K562 (cell line): ENCODE data around the gene CSTF1. TPM values are rescaled to one million over a fixed set of nuclear protein-coding genes. Genes with fewer than 3 reads are reported as not detected.

ENCODE experiments used
- ATAC-seq: fragments of 200-7000 bp; cut with Tn5 transposase; 3 replicates; pipeline ENCODE4 v1.9.1; 2020; ENCODE audit warnings: moderate library complexity
- BruUV-seq: library from RNA; stranded (reverse); fragments of 400-500 nt; replicated peaks from 2 replicates; lab custom pipeline; 2021; lab: Mats Ljungman, UMichigan
- CTCF ChIA-PET: fragments of 300-600 bp; formaldehyde crosslinking; extraction: SDS; loops from one replicate; lab custom pipeline; 2021; ENCODE audit warnings: low intra/inter-chr PET ratio; lab: Yijun Ruan, JAX
- POLR2A ChIA-PET: fragments of 300-600, 350-650 bp; sonication (Branson Sonifier 250); formaldehyde crosslinking; extraction: SDS; loops from one replicate; lab custom pipeline; 2021; ENCODE audit warnings: antibody characterized with exemption, inconsistent platforms; lab: Yijun Ruan, JAX
- DNase-seq, 4 experiments: peaks; one replicate each; pipeline versions ENCODE4 v3.0.0 to v3.0.0-alpha.2; 2011 to 2018; ENCODE audit warnings: low spot score in 3 of 4, mixed read lengths in 3 of 4; ENCODE audit errors: extremely low read depth in 1 of 4
- FAIRE-seq: peaks from 2 replicates; lab custom pipeline; 2011; peaks lifted over from hg19 to GRCh38; lab: Jason Lieb, UNC
- H2AFZ ChIP-seq: 2 replicates; pipeline ENCODE4 v1.6.0; 2011; ENCODE audit warnings: low read depth, low read length, control low read depth, inconsistent platforms
- H3K27ac ChIP-seq: fragments of 200-600 bp; 3 replicates; pipeline ENCODE4 v1.8.0; 2011; ENCODE audit warnings: low read depth, mild to moderate bottlenecking, control low read depth, inconsistent platforms, low read length, moderate library complexity, mixed read lengths; ENCODE audit errors: extremely low read depth
- H3K27me3 ChIP-seq, 2 experiments: fragments of 300-600 bp in 1 of 2; 2 replicates in 1 of 2; 3 replicates in 1 of 2; pipeline versions ENCODE4 v1.6.0 to v1.8.0; 2011; ENCODE audit warnings: inconsistent platforms in 2 of 2, low read length in 2 of 2, mild to moderate bottlenecking in 1 of 2, mixed read lengths in 1 of 2, moderate library complexity in 1 of 2; ENCODE audit not compliant: control insufficient read depth in 2 of 2, insufficient read depth in 2 of 2
- H3K36me3 ChIP-seq: fragments of 300-600 bp; 3 replicates; pipeline ENCODE4 v1.8.0; 2011; ENCODE audit warnings: mild to moderate bottlenecking, low read length, inconsistent platforms; ENCODE audit not compliant: control insufficient read depth, insufficient read depth
- H3K4me1 ChIP-seq, 2 experiments: fragments of 200-600 bp in 1 of 2; replicated peaks in 1 of 2; 2 replicates in 1 of 2; 3 replicates in 1 of 2; pipeline versions ENCODE4 v1.5.1 to v1.8.0; 2011; ENCODE audit warnings: inconsistent platforms in 2 of 2, low read length in 2 of 2, mild to moderate bottlenecking in 1 of 2, mixed read lengths in 1 of 2, moderate library complexity in 1 of 2; ENCODE audit not compliant: control insufficient read depth in 2 of 2, insufficient read depth in 2 of 2
- H3K4me2 ChIP-seq: 2 replicates; pipeline ENCODE4 v1.6.1; 2011; ENCODE audit warnings: low read length, control low read depth, inconsistent platforms, mixed read lengths; ENCODE audit not compliant: insufficient read depth
- H3K4me3 ChIP-seq: fragments of 200-600 bp; sonication (generic), shearing (Covaris generic); 2 replicates; pipeline ENCODE4 v1.5.1; 2016; ENCODE audit warnings: control low read depth, inconsistent platforms
- H3K79me2 ChIP-seq: fragments of 200-600 bp; 3 replicates; pipeline ENCODE4 v1.8.0; 2011; ENCODE audit warnings: low read length, inconsistent platforms; ENCODE audit not compliant: control insufficient read depth, insufficient read depth
- H3K9ac ChIP-seq, 2 experiments: 2 replicates each; pipeline versions ENCODE4 v1.6.0 to v1.6.1; 2011; ENCODE audit warnings: low read depth in 2 of 2, low read length in 2 of 2, control low read depth in 1 of 2, inconsistent platforms in 1 of 2, mild to moderate bottlenecking in 1 of 2, mixed read lengths in 1 of 2; ENCODE audit not compliant: insufficient read depth in 1 of 2
- H3K9me1 ChIP-seq: one replicate; pipeline ENCODE4 v1.6.0; 2011; ENCODE audit warnings: inconsistent platforms, mild to moderate bottlenecking, low read length, moderate library complexity; ENCODE audit not compliant: control insufficient read depth, insufficient read depth
- H3K9me3 ChIP-seq: replicated peaks from 2 replicates; pipeline ENCODE4 v1.5.1; 2011; ENCODE audit warnings: low read depth, low read length, inconsistent platforms; ENCODE audit not compliant: control insufficient read depth, insufficient read depth
- H4K20me1 ChIP-seq: replicated peaks from 2 replicates; pipeline ENCODE4 v1.6.1; 2011; ENCODE audit warnings: low read length, inconsistent platforms, mixed read lengths; ENCODE audit not compliant: control insufficient read depth, insufficient read depth
- BCOR ChIP-seq: fragments of 450-650 bp; IDR thresholded peaks from 2 replicates; pipeline ENCODE4 v1.6.1; 2016
- HDAC2 ChIP-seq: fragments of 450-650 bp; IDR thresholded peaks from 2 replicates; pipeline ENCODE4 v1.6.1; 2016; ENCODE audit warnings: mild to moderate bottlenecking
- NR3C1 ChIP-seq: sonication (generic); formaldehyde crosslinking; IDR thresholded peaks from 2 replicates; pipeline ENCODE4 v1.8.1; 2022; ENCODE audit warnings: missing genetic modification reagents
- RBBP5 ChIP-seq: fragments of 200-600 bp; sonication (generic); IDR thresholded peaks from 2 replicates; pipeline ENCODE4 v1.6.1; 2012; ENCODE audit warnings: borderline replicate concordance, mild to moderate bottlenecking, low read length, control low read depth, inconsistent platforms; ENCODE audit not compliant: insufficient read depth, poor library complexity, severe bottlenecking
- TCF3 ChIP-seq: sonication (generic); formaldehyde crosslinking; IDR thresholded peaks from 2 replicates; pipeline ENCODE4 v1.4.0; 2020; ENCODE audit warnings: mild to moderate bottlenecking, missing genetic modification reagents
- YY1 ChIP-seq, 3 experiments: IDR thresholded peaks; 2 replicates each; pipeline ENCODE4 v1.6.1; 2011; ENCODE audit warnings: low read length in 2 of 3, mild to moderate bottlenecking in 2 of 3, moderate library complexity in 2 of 3, borderline replicate concordance in 1 of 3, control low read depth in 1 of 3, low read depth in 1 of 3; ENCODE audit not compliant: insufficient read depth in 3 of 3, insufficient replicate concordance in 2 of 3, control insufficient read depth in 1 of 3, insufficient read length in 1 of 3; ENCODE audit errors: extremely low read depth in 1 of 3
- ZFP36 ChIP-seq: fragments of 150-350 bp; IDR thresholded peaks from 2 replicates; pipeline ENCODE4 v1.6.1; 2018; ENCODE audit warnings: low read length, low read depth; ENCODE audit not compliant: partially characterized antibody
- WGBS: fragments of 100-300 bp; shearing (Covaris generic); methylation state at CpG from one replicate; pipeline ENCODE4 v1.1.6; 2016; ENCODE audit warnings: low coverage, mixed read lengths; ENCODE audit not compliant: insufficient coverage; ENCODE audit errors: missing lambda C conversion rate; 5-methylcytosine and 5-hydroxymethylcytosine counted together
- in situ Hi-C: fragments of 300-500 bp; cut with MboI; formaldehyde crosslinking; loops from 4 replicates; pipeline ENCODE4 v1.15.0; 2018; ENCODE audit warnings: inconsistent platforms, mixed read lengths
- intact Hi-C: fragments of 100-400 bp; cut with micrococcal nuclease; formaldehyde crosslinking; loops from 2 replicates; pipeline ENCODE4 v1.14.2; 2022
- polyA plus RNA-seq, 8 experiments: library from polyadenylated mRNA; depleted of rRNA in 4 of 8; stranded (reverse) in 5 of 8; unstranded in 3 of 8; fragments of >200 nt; fragmentation: Nextera tagmentation in 2 of 8; fragmentation: Illumina TruSeq in 1 of 8; extraction: Ambion mirVana in 2 of 8; extraction: Trizol in 1 of 8; gene quantifications; 2 replicates each; pipeline versions ENCODE4 v1.2.1 to v1.2.3, GENCODE V29; 2011 to 2014; ENCODE audit warnings: inconsistent platforms in 1 of 8, missing spikeins in 1 of 8
- total RNA-seq, 7 experiments: library from RNA; depleted of rRNA in 6 of 7; stranded (reverse); fragments of >200 nt in 6 of 7; fragmentation: Illumina TruSeq in 2 of 7; extraction: Trizol in 2 of 7; gene quantifications; 2 replicates each; pipeline versions ENCODE4 v1.2.1 to v1.2.3, GENCODE V29; 2011 to 2021; ENCODE audit warnings: low replicate concordance in 1 of 7
- TF ChIP-seq, protein P1 (sequence below), 2 experiments: fragments of 450-650 bp; conservative IDR thresholded peaks; 2 replicates each; pipeline ENCODE4 v1.6.1; 2017; ENCODE audit warnings: mild to moderate bottlenecking in 2 of 2, moderate library complexity in 2 of 2
- TF ChIP-seq, protein P2 (sequence below), 2 experiments: fragments of 450-650 bp in 1 of 2; sonication (generic) in 1 of 2; formaldehyde crosslinking in 1 of 2; IDR thresholded peaks in 1 of 2; conservative IDR thresholded peaks in 1 of 2; 2 replicates each; pipeline versions ENCODE4 v1.6.1 to v1.8.1; 2016 to 2023; ENCODE audit warnings: mild to moderate bottlenecking in 2 of 2, moderate library complexity in 2 of 2, inconsistent platforms in 1 of 2, missing genetic modification reagents in 1 of 2
- TF ChIP-seq, protein P3 (sequence below): fragments of 450-650 bp; formaldehyde crosslinking; IDR thresholded peaks from 2 replicates; pipeline ENCODE4 v1.4.0; 2022; ENCODE audit warnings: missing genetic modification characterization
- TF ChIP-seq, protein P4 (sequence below): sonication (generic); formaldehyde crosslinking; IDR thresholded peaks from 2 replicates; pipeline ENCODE4 v1.8.0; 2023; ENCODE audit warnings: mild to moderate bottlenecking, missing genetic modification reagents

The CSTF1 gene
- total and polyA plus RNA-seq, 9 of the 15 experiments (the other 6 are each of a cell fraction or from before 2014, with no cell fraction given), result 30.8 to 110 (median 53.4) TPM

DNA sequence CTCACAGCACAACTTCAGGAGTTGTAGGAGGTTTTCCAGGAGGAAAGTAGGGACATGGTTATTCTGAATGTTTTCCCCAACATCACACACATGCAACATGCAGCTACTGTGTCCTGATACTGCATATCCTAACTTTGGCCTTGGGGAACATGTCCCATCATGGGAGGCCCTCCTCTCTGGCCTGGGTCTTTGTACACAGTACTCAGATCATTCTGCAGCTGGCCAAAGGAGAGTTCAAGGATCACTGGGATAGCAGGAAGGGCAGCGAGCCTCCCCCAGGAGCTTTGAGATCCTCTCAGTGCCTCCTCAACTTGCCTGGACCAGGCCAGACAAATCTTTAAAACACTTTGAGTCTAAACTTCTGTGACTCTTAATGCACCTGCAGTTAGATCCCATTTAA lies 32.5 kb downstream of the CSTF1 start (continued):
- TF ChIP-seq RBBP5 (no peak), YY1 (IDR thresholded peaks at IDR 0.05; ENCODE audit: borderline replicate concordance in 1 of 3, control insufficient read depth in 1 of 3, extremely low read depth in 1 of 3, insufficient read depth in 3 of 3, insufficient read length in 1 of 3, insufficient replicate concordance in 2 of 3, low read depth in 1 of 3, low read length in 2 of 3) (no peak)
- TF ChIP-seq, protein P1, sequence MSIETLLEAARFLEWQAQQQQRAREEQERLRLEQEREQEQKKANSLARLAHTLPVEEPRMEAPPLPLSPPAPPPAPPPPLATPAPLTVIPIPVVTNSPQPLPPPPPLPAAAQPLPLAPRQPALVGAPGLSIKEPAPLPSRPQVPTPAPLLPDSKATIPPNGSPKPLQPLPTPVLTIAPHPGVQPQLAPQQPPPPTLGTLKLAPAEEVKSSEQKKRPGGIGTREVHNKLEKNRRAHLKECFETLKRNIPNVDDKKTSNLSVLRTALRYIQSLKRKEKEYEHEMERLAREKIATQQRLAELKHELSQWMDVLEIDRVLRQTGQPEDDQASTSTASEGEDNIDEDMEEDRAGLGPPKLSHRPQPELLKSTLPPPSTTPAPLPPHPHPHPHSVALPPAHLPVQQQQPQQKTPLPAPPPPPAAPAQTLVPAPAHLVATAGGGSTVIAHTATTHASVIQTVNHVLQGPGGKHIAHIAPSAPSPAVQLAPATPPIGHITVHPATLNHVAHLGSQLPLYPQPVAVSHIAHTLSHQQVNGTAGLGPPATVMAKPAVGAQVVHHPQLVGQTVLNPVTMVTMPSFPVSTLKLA (conservative IDR thresholded peaks at IDR 0.05), result no peak
- TF ChIP-seq, protein P2, sequence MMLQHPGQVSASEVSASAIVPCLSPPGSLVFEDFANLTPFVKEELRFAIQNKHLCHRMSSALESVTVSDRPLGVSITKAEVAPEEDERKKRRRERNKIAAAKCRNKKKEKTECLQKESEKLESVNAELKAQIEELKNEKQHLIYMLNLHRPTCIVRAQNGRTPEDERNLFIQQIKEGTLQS (IDR thresholded peaks at IDR 0.05), result no peak
- TF ChIP-seq, protein P2 (CRISPR knock-in tag; conservative IDR thresholded peaks at IDR 0.05), result no peak

DNA sequence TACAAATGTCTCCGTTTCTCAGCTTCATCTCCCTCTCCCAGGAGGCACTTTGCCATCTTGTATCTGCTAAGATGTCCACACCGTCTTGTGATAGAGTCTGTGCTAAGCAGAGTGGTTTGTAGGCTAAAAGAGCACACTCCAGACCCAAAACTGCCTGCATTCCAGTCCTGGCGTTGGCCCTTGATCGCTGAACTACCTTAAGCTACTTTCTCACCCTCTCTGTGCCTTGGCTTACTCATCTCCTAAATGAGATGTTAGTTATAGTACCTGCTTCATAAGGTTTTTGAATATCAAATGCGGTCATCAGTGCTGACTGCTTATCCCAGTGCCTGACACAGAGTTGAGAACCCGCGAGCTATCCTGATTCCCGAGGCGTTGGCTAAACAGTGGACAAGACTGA lies 33.6 kb downstream of the CSTF1 start:
- FAIRE-seq (no peak), ATAC-seq (no peak), DNase-seq (no peak)
- H3K4me3 ChIP-seq, result no peak overlapping the region
- peak overlapping the region; percentile 29; the same call in 1 of the 2 replicates for H3K4me2 ChIP-seq
- no peak overlapping the region for H3K9ac ChIP-seq
- peaks cover 35 to 75% of the 10 kb centered on the region in 2 experiments for H3K4me1 ChIP-seq
- BruUV-seq, result no TSS peak
- no peaks in the 10 kb centered on the region for H3K9me3 ChIP-seq
- peaks cover 99% of the 10 kb centered on the region for H3K79me2 ChIP-seq
- CTCF ChIA-PET, result no interaction called here
- WGBS, result 77% methylated on average over 9 of the region's 9 CpGs
- POLR2A ChIA-PET, result interaction anchor here (1.3 to 6.8 kb wide), 4 partner anchors 8 to 21 kb away, joined by 4 to 72 read pairs (median 8); partner anchors contain the start of gene CASS4
- H3K9me1 ChIP-seq, result no peaks in the 10 kb centered on the region
- in situ Hi-C loops, result no loop called here
- intact Hi-C loops, result no loop called here
- H3K27me3 ChIP-seq, result no peaks in the 10 kb centered on the region
- H4K20me1 ChIP-seq, result peaks cover 31% of the 10 kb centered on the region
- H3K36me3 ChIP-seq, result peaks cover 83% of the 10 kb centered on the region
- H2AFZ ChIP-seq, result no peak overlapping the region
- peak overlapping the region; percentile 32; the same call in 1 of the 3 replicates for H3K27ac ChIP-seq
- TF ChIP-seq BCOR (peak; percentile 77; the same call in 1 of the 2 replicates), NR3C1 (CRISPR knock-in tag) (no peak), ZFP36 (peak; percentile 65), TCF3 (CRISPR knock-in tag) (no peak), HDAC2 (0 out of 2 replicates have a peak, but pooled peaks have one; percentile 49)
- TF ChIP-seq, protein P3, sequence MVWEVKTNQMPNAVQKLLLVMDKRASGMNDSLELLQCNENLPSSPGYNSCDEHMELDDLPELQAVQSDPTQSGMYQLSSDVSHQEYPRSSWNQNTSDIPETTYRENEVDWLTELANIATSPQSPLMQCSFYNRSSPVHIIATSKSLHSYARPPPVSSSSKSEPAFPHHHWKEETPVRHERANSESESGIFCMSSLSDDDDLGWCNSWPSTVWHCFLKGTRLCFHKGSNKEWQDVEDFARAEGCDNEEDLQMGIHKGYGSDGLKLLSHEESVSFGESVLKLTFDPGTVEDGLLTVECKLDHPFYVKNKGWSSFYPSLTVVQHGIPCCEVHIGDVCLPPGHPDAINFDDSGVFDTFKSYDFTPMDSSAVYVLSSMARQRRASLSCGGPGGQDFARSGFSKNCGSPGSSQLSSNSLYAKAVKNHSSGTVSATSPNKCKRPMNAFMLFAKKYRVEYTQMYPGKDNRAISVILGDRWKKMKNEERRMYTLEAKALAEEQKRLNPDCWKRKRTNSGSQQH (CRISPR knock-in tag), result no peak
- TF ChIP-seq, protein P4, sequence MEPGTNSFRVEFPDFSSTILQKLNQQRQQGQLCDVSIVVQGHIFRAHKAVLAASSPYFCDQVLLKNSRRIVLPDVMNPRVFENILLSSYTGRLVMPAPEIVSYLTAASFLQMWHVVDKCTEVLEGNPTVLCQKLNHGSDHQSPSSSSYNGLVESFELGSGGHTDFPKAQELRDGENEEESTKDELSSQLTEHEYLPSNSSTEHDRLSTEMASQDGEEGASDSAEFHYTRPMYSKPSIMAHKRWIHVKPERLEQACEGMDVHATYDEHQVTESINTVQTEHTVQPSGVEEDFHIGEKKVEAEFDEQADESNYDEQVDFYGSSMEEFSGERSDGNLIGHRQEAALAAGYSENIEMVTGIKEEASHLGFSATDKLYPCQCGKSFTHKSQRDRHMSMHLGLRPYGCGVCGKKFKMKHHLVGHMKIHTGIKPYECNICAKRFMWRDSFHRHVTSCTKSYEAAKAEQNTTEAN (CRISPR knock-in tag), result no peak
